ENCODE data around the gene TENM4.

Gene TENM4

DNA sequence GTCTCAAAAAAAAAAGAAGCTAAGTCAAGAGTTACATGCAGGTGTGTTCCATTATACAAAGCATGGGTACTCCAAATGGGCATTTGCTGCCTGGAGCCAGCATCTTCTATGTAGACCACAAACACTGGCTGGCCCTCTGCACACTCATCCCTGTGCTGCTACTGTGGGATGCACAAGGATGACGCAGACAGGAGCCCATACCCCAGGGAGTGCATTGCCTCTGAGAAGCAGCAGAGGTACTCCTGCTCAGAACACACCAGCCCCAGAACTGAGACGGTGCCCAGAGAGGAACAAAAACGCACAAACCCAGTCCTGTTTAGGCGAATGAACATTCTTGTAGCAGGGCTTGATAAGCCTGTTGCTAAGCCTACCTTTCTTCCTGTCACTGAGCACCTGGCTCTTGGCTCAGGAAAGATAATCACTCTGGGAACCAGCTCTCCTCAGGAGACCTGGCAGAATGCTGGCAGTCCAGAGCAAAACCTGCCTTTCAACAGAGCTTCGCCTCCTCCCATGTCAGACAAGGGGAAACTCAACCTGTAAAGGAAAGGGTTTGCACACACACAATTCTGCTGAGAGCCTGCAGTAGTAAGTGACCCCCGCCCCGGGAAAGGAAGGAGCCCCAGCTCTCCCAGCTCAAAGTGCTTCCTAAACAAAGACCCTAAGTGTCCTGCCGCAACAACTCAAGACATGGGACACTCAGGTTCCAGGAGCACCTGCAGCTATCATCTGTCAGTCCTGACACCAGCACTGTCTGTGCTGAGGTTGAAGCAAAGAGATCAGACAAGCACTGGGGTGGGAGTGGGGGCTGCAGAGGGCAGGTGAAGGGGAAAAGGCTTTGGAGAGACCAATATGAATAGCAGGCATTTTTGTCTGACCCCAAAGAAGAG, 145.7 kb downstream of the TENM4 start:
- no peak for DNase-seq (ENCODE audit: low spot score)

DNA sequence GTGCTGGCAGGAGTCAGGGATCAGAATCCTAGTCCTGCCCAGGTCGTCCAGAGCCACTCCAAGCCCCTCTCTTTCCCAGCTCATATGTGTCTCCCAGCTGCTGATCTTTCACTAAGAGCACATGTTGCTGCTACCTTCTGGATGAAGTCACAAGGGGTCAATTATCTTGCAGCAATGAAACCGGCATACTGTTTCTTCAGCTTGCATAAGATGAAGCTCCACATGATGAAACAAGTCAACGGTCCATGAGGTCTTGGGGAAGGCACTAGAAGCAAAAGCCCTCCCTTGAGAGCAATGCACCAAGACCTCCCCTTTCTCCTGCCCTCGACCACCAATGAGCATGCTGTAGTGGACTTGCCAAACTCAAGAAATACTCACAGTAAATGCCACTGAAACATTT, 148.9 kb downstream of the TENM4 start:
- DNase-seq (ENCODE audit: low spot score) = no peak

DNA sequence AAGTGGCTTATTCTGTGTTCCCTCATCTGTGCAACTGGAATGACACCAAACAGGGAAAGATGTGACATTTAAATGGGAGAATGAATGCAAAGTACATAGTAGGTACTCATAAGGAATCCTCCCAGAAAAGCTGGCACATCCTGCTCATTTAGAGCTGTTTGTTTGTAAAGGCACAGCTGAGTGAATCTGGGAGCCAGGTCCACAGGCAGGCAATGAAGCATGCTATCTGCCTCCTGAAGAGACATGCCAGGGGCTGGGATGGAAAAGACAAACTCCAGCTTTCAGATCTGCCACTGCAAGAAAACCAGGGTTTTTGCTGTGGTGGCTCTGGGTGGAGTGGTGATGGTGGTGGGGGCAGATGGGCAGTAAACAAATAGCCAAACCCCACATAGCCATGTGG, 150.1 kb downstream of the TENM4 start:
- no peak for DNase-seq (ENCODE audit: low spot score)

DNA sequence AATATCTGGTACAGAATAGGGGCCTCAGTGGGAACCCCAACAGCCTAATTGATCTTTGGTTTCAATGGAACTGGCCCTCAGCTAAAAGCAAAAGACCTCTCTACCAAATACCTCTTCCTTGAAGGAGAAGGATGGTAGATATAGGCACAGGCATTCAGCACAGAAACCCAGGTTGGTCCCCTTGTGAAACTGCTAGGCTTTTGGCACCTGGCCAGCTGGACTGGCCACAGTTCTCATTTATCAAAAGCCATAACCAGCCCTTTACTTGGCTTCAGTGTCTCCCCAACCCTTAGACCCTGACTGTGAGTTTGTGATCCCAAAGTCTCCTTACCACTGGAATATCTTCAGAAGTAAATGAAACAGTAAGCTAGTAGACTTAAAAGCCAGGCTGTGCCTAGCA, 152.9 kb downstream of the TENM4 start:
- DNase-seq (ENCODE audit: low spot score) = no peak

DNA sequence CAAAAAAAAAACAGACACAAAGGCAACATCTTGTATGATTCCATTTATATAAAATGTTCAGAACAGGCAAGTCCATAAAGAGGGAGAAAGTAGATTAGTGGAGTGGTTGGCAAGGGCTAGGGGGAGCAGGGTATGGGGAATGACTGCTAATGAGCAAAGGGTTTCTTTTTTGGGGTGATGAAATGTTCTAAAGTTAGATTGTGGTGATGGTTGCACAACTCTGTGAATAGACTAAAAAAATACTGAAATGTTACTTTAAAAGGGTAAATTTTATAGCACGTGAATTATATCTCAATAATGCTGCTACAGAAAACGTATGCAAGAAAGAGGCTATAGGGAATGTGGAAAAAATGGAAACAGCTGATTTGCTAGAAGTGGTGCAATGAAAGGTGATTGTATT, 155.1 kb downstream of the TENM4 start:
- no peak for DNase-seq (ENCODE audit: low spot score)

DNA sequence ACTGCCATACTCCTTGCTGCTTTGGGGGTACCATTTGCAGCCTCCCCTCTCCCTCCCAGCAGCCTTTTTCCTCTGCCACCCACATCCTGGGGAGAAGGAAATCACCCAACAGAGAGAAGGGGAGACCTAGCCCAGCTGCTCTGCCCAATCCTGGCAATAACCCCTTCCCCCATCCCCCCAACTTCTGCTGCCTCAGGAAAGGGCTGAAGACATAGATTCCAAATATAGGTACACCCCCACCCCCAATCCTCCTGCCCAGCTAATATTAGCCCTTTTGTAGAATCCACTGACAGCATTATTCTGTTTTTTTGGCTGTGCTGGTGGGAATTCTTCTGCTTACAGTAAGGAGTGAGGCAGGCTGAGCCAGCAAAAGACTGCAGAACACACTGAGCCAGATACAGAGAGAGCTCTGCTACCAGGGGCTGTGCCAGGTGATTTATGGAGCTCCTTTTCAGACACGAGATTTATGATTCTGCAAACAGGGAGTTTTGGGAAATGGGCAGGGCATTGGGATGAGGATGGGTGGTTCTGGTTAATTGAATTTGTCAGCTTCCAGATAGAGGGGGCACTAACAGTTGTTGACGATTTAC, 164.0 kb downstream of the TENM4 start:
- no peak for DNase-seq (ENCODE audit: low spot score)

DNA sequence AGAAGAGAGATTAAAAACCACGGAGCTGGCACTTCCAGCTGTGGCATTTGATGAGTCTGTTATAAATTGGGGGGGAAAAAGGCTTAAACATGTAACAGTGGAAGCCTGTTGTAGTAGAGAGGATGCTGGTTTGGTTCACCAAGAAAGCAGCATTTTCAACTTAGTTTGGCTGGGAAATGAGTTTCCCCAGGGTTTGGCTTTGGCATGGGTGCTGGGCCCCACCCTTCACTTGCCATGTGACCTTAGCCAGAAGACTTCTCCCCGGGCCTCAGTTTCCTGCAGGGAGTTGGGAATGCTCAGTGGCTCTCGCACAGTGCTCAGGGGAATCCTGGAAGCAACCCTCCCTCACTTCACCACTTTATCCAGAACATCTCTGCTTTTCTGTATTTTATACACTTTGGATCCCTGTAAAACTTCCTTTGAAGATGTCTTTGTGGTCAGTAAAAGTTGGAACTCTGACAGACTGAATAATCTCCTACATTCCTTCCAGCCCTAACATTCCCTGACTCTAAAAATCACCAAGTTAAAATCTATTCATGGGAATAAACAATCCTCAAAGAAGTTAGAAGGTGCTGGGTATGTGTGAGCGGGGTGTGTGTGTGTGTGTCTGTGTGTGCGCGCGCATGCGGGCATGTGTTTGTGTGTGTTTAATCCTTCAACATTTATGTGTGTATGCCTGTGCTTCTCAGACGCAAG, 166.0 kb downstream of the TENM4 start:
- DNase-seq (ENCODE audit: low spot score) = no peak

DNA sequence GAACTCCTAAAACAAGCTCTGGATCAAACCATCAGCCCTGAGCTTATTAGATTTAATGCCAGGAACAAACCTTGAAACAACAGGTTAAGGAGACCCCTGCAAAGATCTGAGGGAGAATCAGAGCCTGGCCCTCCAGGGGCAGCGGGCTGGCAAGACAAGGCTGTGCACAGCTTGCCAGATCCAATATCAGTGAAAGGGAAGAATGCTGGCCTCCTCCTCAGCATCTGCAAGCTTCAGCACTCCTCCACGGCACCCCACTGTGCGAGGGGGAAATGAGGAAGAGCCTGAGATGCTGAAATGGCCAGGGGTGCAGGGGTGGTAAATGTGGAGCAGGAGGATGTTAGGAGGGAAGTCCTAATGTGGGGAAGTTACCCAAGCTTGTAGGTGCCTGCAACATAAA, 167.0 kb downstream of the TENM4 start:
- DNase-seq (ENCODE audit: low spot score) = no peak

DNA sequence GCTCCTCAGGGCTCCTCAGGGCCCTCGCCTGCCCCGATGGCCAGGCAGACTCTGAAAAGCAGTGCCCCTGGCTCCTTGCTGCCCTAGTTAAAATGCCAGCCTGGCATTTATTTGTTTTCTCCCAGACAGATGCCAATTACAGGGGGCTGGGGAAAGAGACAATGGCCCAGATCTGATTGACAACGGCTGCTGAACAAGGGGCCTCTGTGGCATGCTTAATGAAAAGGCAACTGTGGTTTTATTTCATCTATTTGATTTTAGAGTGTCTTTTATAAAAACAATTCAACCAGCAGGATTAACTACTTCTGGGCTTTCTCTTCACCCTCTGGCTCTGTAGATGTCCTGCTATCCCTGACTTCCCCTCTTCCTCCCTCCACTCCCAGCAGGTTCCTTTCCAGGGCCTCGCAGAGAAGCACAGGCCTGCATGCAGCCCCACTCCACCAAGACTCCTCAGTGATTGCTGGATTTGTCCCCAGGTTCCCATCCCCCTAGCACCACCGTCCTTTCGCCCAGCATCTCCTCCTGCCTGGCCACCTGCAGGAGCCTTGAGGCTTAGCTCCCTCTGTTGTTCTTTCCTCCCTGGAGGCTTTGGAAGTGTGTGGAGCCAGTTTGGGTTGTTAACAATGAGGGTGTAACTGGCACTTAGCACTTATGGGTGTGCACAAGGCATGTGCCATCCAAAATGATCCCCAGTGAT, 171.1 kb downstream of the TENM4 start:
- no peak for DNase-seq (ENCODE audit: low spot score)

DNA sequence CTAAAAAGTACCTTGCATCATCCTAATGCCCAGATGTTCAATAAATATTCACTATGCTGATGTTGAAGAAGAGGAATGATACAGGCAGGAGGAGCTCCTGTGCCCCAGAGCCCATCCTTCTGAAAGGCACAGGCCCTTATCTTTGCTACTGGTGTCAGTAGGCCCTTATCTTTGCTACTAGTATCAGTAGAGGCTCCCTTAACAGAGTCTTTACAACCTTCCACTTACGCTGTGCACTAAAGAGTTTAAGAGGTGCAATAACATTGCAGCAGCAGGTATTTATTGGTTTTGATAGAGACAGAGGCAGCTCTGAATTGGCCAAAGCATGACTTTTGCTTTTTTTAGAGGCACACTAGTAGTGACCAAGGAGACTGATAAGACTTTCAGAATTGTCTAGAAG, 174.4 kb downstream of the TENM4 start:
- DNase-seq (ENCODE audit: low spot score) = no peak

DNA sequence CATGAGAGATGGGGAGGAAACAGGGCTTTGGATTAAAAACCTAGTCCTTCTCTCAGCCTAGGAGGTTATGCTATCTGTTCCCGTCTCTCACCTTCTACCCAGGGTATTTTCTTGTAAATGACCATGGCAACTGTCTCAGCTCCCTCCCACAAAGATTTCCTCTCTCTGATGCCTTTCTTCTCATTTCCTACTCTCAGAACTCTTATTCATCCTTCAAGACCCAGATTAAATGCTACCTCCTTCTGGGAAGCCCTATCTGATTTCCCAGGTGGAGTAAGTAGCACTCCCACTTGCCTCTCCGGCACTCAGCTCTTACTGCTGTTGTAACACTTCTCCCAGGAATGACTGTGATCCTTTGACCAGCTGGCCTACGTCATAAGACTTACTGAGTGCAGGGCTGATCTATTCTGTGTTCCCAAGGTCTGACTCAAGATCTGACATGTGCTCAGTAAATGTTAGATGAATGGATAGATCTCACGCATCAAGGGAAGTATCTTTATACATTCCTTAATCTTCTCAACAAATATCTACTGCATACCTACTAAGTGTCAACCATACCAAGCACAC, 175.0 kb downstream of the TENM4 start:
- no peak for DNase-seq (ENCODE audit: low spot score)

DNA sequence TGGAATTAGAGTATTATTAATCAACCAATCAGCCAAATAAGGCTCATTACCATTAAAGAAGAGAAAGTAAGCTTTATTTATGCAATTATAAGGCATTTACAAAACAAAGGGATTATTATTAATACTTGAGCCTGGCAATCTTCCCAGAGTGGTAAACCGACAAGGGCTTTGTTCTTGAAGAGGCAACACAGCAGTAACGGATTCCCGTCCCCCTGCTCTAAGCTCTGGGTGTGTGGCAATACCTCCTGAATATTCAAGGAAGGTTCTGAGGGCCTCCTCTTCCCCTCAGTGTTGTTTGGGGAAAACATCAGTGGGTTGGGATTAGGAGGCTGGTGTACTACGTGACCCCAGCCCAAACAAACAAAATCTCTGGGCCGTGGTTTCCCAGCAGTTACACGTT, 176.5 kb downstream of the TENM4 start:
- no peak for DNase-seq (ENCODE audit: low spot score)

DNA sequence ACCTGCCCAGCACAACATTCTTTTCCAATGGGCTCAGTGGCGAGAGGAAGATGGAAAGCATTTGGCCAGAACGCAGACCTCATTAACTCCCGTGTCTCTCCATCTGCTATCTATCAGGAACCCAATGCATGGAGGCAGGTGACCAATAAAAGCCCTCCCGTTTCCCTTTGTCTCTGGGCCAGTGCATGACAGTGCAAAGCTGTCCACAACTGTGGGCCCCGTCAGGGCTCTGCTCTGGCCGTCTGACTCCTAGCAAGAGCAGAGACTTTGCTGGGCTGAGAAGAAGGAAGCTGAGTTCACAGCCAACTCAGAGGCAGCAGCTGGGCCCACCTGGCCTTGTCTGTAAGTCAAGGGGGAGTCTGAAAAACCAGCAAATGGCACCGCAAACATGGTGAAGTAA, 177.8 kb downstream of the TENM4 start:
- DNase-seq (ENCODE audit: low spot score) = peak; percentile 82

DNA sequence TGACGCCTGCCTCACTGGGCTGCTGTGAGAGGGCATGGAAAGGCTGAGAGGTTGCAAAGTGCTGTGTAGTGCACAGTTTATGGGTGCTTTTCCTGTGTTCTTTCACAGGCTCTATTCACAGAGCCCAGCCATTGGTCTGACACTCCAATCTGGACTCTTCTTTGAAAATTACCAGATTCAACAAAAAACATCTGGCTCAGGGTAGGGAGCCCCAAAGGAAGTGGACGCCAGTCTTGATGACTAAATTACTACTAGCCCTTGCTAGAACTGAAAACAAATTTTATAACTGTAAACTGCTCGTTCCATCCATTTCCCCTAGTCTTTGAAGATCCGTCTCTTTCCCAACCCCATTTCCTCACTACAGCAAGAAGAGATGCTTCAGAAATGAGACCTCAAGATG, 178.6 kb downstream of the TENM4 start:
- DNase-seq (ENCODE audit: low spot score) = no peak

DNA sequence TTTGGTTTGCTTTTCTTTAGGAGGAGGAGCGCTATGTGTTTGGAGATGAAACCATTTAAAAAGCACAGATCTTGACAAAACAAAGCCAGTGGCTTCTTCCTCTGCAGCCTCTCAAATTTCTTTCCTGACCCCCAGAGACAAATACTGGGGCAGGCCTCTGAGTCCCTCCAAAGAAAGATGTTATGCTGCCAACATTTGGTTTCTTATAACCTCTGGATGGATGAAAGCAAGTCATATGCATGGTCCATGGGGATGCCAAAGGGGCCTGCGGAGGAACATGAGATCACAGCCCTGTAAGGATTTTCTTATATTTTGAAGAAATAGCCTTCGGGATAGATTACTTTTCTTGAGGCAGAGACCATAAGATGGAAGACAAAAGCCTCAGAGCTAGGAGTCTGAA, 179.1 kb downstream of the TENM4 start:
- no peak for DNase-seq (ENCODE audit: low spot score)

DNA sequence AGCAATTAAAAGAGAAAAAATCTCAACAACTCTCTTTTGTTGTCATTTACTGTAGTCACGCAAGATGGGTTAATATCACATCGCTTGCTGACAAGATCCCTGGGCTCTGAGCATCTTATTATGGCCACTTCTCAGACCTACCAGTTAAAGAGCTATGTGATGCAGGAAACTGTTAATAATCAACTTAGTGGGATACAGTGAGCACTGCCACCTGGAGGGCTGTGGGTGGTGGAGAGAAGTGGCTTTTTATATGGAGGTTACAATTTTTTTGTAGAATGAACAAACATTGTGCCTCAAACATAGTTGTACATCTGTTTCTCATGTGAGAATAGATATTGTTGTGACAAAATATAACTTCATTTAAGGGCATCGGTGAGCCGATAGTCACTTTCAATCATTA, 181.0 kb downstream of the TENM4 start:
- no peak for DNase-seq (ENCODE audit: low spot score)

DNA sequence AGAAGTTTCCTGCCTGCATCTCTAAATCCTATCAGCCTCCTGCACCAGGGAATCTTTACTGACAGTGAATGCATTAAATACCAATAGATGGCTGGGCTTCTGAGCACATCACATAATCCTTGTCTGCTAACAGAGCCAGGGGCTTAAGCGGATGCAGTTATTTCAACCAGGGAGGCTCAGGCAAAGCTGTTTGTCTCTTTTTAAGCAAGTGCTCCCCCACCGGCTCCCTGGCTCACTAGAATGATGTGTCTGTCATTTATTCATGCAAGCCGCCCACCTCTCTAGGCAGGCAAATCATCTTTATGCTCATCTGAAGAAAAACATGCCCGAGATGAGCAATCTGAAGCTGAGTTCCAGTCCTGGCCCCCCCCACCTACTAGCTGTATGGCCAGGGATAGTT, 182.3 kb downstream of the TENM4 start:
- DNase-seq (ENCODE audit: low spot score) = no peak

DNA sequence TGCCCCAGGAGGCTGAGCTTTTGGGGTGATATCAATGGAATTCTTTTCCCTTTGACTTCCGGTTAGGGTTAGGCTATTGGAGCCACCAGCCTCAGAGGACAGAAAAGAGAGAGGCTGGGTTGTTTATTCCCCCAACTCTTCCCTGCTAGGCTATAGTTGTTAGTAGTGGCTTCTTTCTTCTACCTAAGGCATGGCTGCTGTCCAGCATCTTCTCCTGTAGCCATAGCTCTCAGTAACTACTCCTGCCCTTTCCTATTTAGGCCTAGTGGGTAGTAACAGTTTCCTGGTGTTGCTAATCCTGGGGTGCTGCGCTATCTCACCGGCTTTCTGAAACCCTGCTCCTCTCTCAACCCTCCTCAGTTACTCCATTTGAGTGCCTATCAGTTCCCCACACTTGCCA, 184.9 kb downstream of the TENM4 start:
- DNase-seq (ENCODE audit: low spot score) = no peak

DNA sequence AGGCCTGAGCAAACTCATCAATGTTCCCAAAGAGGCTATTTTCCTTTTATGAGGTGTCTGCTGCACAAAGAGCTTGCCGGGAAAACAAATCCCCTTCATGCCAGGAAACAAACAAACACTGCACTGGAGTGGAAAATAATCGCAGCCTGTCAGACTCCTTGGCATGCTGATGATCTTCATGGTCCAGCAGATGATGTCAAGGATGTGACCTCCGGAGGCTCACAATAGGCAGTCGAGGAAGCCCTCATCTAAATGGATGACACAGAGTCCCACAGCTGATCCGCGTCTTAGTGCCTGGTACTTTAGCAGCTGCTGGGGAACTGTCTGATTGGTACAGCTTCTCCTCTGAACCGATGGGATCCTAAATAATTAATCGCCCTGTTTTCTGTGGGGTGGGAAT, 187.6 kb downstream of the TENM4 start:
- DNase-seq (ENCODE audit: low spot score) = no peak

DNA sequence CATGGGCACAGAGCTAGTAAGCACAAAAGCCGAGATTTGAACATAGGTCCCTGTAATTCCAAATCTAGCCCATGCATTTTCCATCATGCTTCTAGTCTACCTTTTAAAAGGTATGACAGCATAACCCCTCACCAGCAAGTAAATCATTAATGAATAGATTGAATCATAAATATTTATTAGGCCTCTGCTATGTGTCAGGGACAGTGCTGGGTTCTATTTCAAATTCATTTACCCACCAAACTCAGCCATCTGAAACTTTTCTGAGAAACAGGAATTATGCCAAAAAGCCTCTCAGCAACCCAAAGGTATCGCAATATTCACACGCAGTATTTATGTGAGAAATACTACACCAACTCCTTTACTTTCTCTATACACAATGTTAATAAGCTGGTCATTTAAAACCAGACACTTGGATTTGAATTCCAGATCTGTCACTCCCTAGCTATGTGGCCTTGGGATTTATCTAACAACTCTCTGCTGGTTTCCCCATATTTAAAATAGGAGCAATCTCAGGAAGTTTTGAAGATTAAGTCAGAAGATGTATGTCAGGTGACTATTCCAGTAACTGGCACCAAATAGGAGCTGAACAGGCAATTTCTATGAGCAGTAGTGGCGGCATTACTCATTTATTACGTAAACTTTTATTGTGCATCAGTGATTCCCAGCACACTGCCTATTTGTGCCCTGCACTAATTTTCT, 191.4 kb downstream of the TENM4 start:
- no peak for DNase-seq (ENCODE audit: low spot score)

DNA sequence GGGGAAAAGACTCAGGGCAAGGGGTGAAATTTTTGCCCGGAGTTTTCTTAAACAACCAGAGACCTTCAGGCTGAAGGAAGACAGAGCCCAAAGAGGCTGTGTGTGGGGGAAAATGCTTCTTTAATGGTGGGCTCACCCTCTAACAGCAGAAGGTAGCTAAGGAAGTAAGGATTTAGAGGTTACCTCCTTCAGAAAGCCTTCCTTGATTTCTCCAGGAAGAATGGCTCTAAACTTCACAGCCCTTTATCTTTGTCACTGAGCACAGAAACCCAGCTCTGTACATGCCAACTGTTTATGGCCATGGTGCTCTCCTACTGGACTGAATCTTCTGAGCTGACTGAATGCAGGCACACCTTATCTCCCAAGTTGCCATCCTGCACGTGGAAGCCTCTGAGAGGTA, 196.0 kb downstream of the TENM4 start:
- no peak for DNase-seq (ENCODE audit: low spot score)
